Stimulated activated CD8-positive, alpha-beta memory T cell treated with anti-CD3 and anti-CD28 coated beads, Interleukin-7, amount 100 ng/mL, for 1 hour (primary cell): ENCODE measurements around the gene HCAR1.
"Not testable (repeated sequence)": the region's sequence is repeated elsewhere in the genome, so short reads cannot be mapped to it uniquely, and the experiment has no call there.

ENCODE experiments used
- DNase-seq, 2 donors: peaks; one replicate each; pipeline ENCODE4 v3.0.0-alpha.2; 2020; ENCODE audit warnings: low read depth in 2 of 2

The HCAR1 gene

GRCh38 chr12:122730215-122731014 lies at the start of gene HCAR1:
HCAR1 (minus strand) TSS chr12:122730844; CDS start chr12:122730339, 505 bp downstream.
- DNase-seq = no peak

GRCh38 chr12:122757568-122757967 lies 26.9 kb upstream of the HCAR1 start:
- DNase-seq = no peak

GRCh38 chr12:122754790-122755189 lies 24.1 kb upstream of the HCAR1 start:
- no peak for DNase-seq

- DNase-seq = no peak
Measured at GRCh38 chr12:122753319-122753650, 22.6 kb upstream of the HCAR1 start.

- peak; percentile 99 for DNase-seq
Measured at GRCh38 chr12:122752464-122753318, 22.0 kb upstream of the HCAR1 start, which contains the start of gene DENR. DENR (plus strand) TSS chr12:122752824; CDS start chr12:122753702, 878 bp downstream.

GRCh38 chr12:122750781-122751515 lies 20.3 kb upstream of the HCAR1 start:
- not testable (repeated sequence) for DNase-seq

GRCh38 chr12:122749569-122750332 lies 19.1 kb upstream of the HCAR1 start:
- no peak for DNase-seq

- no peak for DNase-seq
Measured at GRCh38 chr12:122747224-122748135, 16.8 kb upstream of the HCAR1 start.

- no peak for DNase-seq
Measured at GRCh38 chr12:122743895-122744525, 13.4 kb upstream of the HCAR1 start.

- DNase-seq = no peak
Measured at GRCh38 chr12:122740351-122740750, 9.7 kb upstream of the HCAR1 start.

GRCh38 chr12:122738571-122738970 lies 7.9 kb upstream of the HCAR1 start:
- DNase-seq = no peak

- DNase-seq = no peak
Measured at GRCh38 chr12:122732611-122733010, 2.0 kb upstream of the HCAR1 start.

GRCh38 chr12:122732170-122732569 lies 1.5 kb upstream of the HCAR1 start:
- DNase-seq = no peak

GRCh38 chr12:122729583-122730214 lies 945 bp downstream of the HCAR1 start:
- no peak for DNase-seq

- no peak for DNase-seq
Measured at GRCh38 chr12:122726080-122726558, 4.5 kb downstream of the HCAR1 start.

- DNase-seq = no peak
Measured at GRCh38 chr12:122725452-122726079, 5.1 kb downstream of the HCAR1 start.

- no peak for DNase-seq
Measured at GRCh38 chr12:122724641-122725243, 5.9 kb downstream of the HCAR1 start.

- DNase-seq = no peak
Measured at GRCh38 chr12:122722387-122722786, 8.3 kb downstream of the HCAR1 start.
